Osteocyte (in vitro differentiated cells): ENCODE data around the gene SLC24A2. TPM values are rescaled to one million over a fixed set of nuclear protein-coding genes. Genes with fewer than 3 reads are reported as not detected.

Experiments used
- DNase-seq: peaks from one replicate; pipeline ENCODE4 v3.0.0; 2021; ENCODE audit warnings: mixed read lengths; ENCODE audit not compliant: unreplicated experiment; ENCODE audit errors: extremely low spot score
- H3K27ac Mint-ChIP-seq: one replicate; pipeline ENCODE4 v1.8.0; 2021; ENCODE audit warnings: mild to moderate bottlenecking, mixed read lengths; ENCODE audit not compliant: unreplicated experiment
- H3K27me3 Mint-ChIP-seq: one replicate; pipeline ENCODE4 v1.8.0; 2021; ENCODE audit warnings: mixed read lengths; ENCODE audit not compliant: unreplicated experiment
- H3K36me3 Mint-ChIP-seq: one replicate; pipeline ENCODE4 v1.8.0; 2021; ENCODE audit warnings: mixed read lengths; ENCODE audit not compliant: unreplicated experiment
- H3K4me1 Mint-ChIP-seq: one replicate; pipeline ENCODE4 v1.8.0; 2021; ENCODE audit warnings: mixed read lengths; ENCODE audit not compliant: unreplicated experiment
- H3K4me3 Mint-ChIP-seq: one replicate; pipeline ENCODE4 v1.8.0; 2021; ENCODE audit warnings: mild to moderate bottlenecking, moderate library complexity, mixed read lengths; ENCODE audit not compliant: unreplicated experiment
- H3K9me3 Mint-ChIP-seq: one replicate; pipeline ENCODE4 v1.8.0; 2021; ENCODE audit warnings: mixed read lengths; ENCODE audit not compliant: unreplicated experiment
- CTCF ChIP-seq: fragments of 200-600 bp; sonication (generic); IDR thresholded peaks from 2 replicates; pipeline ENCODE4 v1.5.0; 2021; ENCODE audit warnings: antibody characterized with exemption, mild to moderate bottlenecking, moderate library complexity
- total RNA-seq: library from RNA; stranded (reverse); gene quantifications from 2 replicates; pipeline ENCODE4 v1.2.1, GENCODE V29; 2021

Gene SLC24A2
- total RNA-seq, 1 donor from 2014 or later = not detected

DNA sequence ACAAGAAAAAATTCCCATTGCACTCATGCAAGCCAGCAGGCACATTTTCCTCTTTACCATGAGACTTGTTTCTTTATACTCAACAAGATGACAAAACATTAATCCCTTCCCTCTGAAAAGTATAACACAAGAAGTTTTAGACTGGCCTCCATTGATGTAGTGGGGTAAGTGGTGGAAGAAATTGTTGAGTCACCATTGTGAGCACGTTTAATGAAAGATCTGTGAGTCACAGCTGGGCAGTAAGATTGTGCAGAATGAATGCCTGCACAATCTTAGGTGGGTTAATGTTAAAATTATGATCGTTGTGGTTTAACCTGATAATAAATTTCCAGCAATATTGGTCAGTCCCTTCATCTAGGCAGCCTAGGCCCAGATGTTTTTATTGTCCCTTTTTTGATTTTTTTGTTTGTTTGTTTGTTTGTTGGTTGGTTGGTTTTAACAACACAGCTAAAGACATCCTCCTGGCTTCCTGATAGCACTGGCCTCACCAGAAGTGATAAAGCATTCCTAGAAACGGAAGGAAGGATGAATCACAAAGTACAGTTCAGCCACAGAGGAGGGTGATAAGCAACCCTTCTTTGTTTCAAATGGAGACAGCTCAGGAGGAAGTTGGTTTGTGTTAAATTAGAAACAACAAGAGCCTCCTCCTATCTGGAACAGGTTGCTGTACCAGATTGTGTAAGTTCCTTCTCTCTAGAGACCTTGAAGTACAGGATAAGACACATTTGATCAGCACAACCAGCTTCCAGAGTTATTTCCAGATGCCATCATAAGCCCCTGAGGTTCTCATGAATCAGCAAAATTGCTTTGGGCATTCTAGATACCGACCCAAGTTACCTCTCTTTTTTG lies 40.3 kb downstream of the SLC24A2 start:
- H3K9me3 Mint-ChIP-seq = no peaks in the 10 kb centered on the region
- no peak for DNase-seq

DNA sequence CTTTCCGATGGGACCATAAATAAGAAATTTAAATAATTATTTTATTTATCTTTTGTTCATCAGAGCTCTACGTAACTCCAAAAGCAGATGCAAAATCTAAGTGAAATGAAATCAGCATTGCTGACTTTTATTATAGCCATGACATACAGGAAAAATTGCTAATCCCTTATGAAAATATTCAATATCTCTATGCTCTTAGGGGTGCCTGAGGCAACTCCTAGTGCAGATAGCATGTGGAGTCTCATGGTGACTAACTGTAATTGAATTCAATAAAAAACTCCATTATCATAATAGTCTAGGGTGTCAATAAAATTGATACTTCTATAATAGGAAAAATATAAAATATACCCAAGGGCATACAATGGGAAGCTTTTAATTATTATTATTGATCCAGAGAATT lies 42.6 kb downstream of the SLC24A2 start:
- H3K4me3 Mint-ChIP-seq = no peak overlapping the region
- DNase-seq = no peak
- no peak overlapping the region for H3K27ac Mint-ChIP-seq
- TF ChIP-seq CTCF = no peak
- no peaks in the 10 kb centered on the region for H3K4me1 Mint-ChIP-seq
- H3K36me3 Mint-ChIP-seq = no peaks in the 10 kb centered on the region
- H3K27me3 Mint-ChIP-seq = no peaks in the 10 kb centered on the region
- no peaks in the 10 kb centered on the region for H3K9me3 Mint-ChIP-seq

More for the DNA sequence above, 40.3 kb downstream of the SLC24A2 start:
- Mint-ChIP-seq H3K36me3 (no peaks in the 10 kb centered on the region), H3K27ac (no peak overlapping the region), H3K27me3 (no peaks in the 10 kb centered on the region), H3K4me3 (no peak overlapping the region), H3K4me1 (no peaks in the 10 kb centered on the region)
- TF ChIP-seq CTCF = no peak

- Mint-ChIP-seq H3K4me1 (no peaks in the 10 kb centered on the region), H3K27me3 (no peaks in the 10 kb centered on the region), H3K27ac (no peak overlapping the region), H3K9me3 (no peaks in the 10 kb centered on the region), H3K4me3 (no peak overlapping the region), H3K36me3 (no peaks in the 10 kb centered on the region)
- DNase-seq = no peak
- no peak for TF ChIP-seq CTCF
These were observed 47.7 kb downstream of the SLC24A2 start for GRCh38 chr9:19741178-19741577.
